ENCODE measurements around the gene AKR1D1. TPM values are rescaled to one million over a fixed set of nuclear protein-coding genes. Genes with fewer than 3 reads are reported as not detected.
A peak's percentile ranks its signal among the peaks of the same experiment; 100 is the strongest.

Gene AKR1D1
- total and polyA plus RNA-seq, 2 experiments from 2014 or later, result 0.18 TPM; not detected in 1

DNA sequence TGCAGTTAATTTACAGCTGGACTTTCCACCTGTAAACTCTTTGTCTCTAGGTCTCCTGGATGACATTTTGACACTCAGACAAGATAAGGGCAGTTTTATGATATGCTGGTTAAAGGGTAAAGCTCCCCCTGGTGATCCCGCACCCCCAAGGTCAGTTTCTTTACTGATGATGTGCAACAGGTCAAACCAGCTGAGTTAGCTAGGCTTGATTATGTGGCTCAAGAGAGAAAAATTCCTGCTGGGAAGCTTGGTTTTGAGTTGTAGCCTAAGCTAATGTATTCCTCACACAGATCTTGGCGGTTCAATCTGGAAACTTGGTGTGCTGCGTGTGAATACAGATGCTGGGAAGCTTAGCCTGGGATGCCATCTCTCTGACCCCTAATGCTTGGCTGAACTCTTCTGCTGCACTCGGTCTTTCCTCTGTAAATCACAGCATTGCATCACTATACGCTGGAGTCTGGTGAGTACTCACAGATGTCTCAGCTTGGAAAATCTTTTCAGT, 11.4 kb upstream of the AKR1D1 start:
- H3K9me3 ChIP-seq (ENCODE audit: low read depth), result no peaks in the 10 kb centered on the region
- TF ChIP-seq, protein P1, sequence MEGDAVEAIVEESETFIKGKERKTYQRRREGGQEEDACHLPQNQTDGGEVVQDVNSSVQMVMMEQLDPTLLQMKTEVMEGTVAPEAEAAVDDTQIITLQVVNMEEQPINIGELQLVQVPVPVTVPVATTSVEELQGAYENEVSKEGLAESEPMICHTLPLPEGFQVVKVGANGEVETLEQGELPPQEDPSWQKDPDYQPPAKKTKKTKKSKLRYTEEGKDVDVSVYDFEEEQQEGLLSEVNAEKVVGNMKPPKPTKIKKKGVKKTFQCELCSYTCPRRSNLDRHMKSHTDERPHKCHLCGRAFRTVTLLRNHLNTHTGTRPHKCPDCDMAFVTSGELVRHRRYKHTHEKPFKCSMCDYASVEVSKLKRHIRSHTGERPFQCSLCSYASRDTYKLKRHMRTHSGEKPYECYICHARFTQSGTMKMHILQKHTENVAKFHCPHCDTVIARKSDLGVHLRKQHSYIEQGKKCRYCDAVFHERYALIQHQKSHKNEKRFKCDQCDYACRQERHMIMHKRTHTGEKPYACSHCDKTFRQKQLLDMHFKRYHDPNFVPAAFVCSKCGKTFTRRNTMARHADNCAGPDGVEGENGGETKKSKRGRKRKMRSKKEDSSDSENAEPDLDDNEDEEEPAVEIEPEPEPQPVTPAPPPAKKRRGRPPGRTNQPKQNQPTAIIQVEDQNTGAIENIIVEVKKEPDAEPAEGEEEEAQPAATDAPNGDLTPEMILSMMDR (IDR thresholded peaks at IDR 0.05; ENCODE audit: low read depth, low read length), result no peak
- no peaks in the 10 kb centered on the region for H3K27me3 ChIP-seq
- no peak overlapping the region for H3K4me3 ChIP-seq
- H3K27ac ChIP-seq, result no peak overlapping the region
- H3K36me3 ChIP-seq, result no peaks in the 10 kb centered on the region
- H3K4me1 ChIP-seq (ENCODE audit: low read depth), result peaks cover 26% of the 10 kb centered on the region
- peak; percentile 2 to 62 for DNase-seq (ENCODE audit: low read depth in 1 of 2, low spot score in 1 of 2)

DNA sequence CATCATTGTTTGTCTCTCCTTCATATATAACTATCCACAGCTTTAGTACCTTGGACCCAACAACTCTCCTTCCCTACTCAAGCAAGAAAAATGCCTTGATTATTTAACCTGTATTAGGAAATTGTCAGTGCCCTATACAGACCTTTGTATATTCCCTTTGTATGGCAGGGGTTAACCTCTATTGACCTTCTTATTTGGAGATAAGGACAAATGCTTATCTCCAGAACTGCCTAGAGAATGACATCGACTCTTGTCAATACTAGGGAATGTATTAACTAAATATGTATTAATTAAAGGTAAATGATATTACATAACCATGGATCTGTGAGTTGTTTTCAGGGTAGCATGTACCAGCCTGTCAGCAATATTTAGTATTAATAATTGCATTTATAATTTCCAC, 10.4 kb upstream of the AKR1D1 start:
- TF ChIP-seq, protein P1 (IDR thresholded peaks at IDR 0.05; ENCODE audit: low read depth, low read length), result no peak
- H3K36me3 ChIP-seq, result no peaks in the 10 kb centered on the region
- H3K27ac ChIP-seq, result no peak overlapping the region
- no peak for DNase-seq (ENCODE audit: low read depth in 1 of 2, low spot score in 1 of 2)
- no peak overlapping the region for H3K4me3 ChIP-seq
- H3K4me1 ChIP-seq (ENCODE audit: low read depth), result peaks cover 26% of the 10 kb centered on the region
- no peaks in the 10 kb centered on the region for H3K27me3 ChIP-seq
- H3K9me3 ChIP-seq (ENCODE audit: low read depth), result no peaks in the 10 kb centered on the region

DNA sequence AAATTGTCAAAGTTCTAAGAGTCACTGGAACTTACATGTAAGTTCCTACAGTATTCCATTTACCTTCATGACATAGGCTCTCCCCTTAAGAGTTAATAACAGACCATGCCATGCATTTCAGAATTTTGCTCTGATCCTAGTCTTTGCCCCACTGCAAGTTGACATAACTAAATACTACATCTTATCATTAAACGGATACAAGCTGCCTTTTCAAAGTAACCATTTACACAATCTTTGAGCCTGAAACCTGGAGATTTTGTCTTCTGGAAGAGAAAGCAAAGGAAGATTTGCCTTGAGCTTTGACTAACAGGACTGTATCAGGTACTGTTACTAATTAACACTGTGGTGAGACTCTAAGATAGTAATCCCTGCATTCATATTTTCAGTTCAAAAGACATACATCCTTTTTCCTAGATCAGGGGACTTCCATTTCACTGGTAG, 9.3 kb upstream of the AKR1D1 start:
- TF ChIP-seq, protein P1 (IDR thresholded peaks at IDR 0.05; ENCODE audit: low read depth, low read length), result no peak
- Histone ChIP-seq H3K27me3 (no peaks in the 10 kb centered on the region), H3K9me3 (ENCODE audit: low read depth) (no peaks in the 10 kb centered on the region), H3K36me3 (no peaks in the 10 kb centered on the region), H3K4me3 (no peak overlapping the region), H3K4me1 (ENCODE audit: low read depth) (peaks cover 21% of the 10 kb centered on the region), H3K27ac (no peak overlapping the region)
- no peak for DNase-seq (ENCODE audit: low read depth in 1 of 2, low spot score in 1 of 2)

DNA sequence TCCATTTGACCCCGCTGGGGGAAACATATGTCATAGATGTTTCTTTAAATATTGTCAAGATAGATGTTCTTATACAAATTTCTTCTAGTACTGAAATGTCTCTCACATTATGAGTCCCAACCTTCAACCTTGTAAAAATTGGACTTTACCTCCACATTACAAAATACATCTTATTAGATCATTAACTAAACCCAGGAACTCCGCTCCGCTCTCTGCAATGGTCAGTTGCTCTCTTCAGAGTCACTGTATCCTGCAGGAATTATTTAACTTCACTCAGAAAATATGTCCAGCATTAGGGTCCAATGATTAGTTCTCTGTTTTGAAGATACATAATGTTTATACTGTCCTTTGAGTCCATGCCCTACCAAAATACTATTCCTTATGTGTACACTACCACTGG, 8.5 kb upstream of the AKR1D1 start:
- Histone ChIP-seq H3K9me3 (ENCODE audit: low read depth) (no peaks in the 10 kb centered on the region), H3K27me3 (no peaks in the 10 kb centered on the region), H3K4me3 (no peak overlapping the region), H3K4me1 (ENCODE audit: low read depth) (peaks cover 16% of the 10 kb centered on the region), H3K36me3 (no peaks in the 10 kb centered on the region), H3K27ac (no peak overlapping the region)
- no peak for DNase-seq (ENCODE audit: low read depth in 1 of 2, low spot score in 1 of 2)
- TF ChIP-seq, protein P1 (IDR thresholded peaks at IDR 0.05; ENCODE audit: low read depth, low read length), result no peak

DNA sequence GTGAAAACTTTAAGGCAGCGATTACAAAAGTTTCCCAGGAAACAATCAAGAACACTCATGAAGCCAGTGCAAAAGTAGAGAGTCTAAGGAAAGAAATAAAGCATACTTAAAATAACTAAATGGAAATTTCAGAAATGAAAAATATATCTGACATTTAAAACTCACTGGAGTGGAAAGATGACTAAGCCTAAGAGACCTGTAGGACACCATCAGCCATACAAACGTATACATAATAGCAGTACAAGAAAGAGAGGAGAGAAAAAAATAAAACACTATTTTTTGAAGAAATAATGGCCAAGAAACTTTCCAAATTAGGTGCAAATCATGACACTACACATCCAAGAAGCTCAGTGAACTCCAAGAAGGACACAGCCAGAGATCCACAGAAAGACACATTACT, 5.4 kb upstream of the AKR1D1 start:
- Histone ChIP-seq H3K4me1 (ENCODE audit: low read depth) (no peaks in the 10 kb centered on the region), H3K4me3 (no peak overlapping the region), H3K27ac (no peak overlapping the region), H3K36me3 (no peaks in the 10 kb centered on the region), H3K9me3 (ENCODE audit: low read depth) (no peaks in the 10 kb centered on the region), H3K27me3 (no peaks in the 10 kb centered on the region)
- TF ChIP-seq, protein P1 (IDR thresholded peaks at IDR 0.05; ENCODE audit: low read depth, low read length), result no peak
- DNase-seq (ENCODE audit: low read depth in 1 of 2, low spot score in 1 of 2), result no peak

DNA sequence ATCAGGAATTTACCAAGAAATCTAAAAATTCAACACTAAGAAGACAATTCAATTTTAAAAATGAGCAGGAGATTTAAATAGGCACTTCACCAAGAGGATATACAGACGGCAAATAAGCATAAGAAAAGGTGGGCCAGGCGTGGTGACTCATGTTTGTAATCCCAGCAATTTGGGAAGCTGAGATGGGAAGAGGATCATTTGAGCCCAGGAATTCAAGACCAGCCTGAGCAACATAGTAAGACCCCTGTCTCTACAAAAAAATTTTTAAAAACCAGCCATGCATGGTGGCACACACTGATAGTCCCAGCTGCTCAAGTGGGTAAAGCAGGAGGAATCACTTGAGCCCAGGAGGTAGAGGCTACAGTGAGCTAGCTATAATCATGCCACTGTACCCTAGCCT, 3.5 kb upstream of the AKR1D1 start:
- no peak overlapping the region for H3K27ac ChIP-seq
- H3K9me3 ChIP-seq (ENCODE audit: low read depth), result no peaks in the 10 kb centered on the region
- TF ChIP-seq, protein P1 (IDR thresholded peaks at IDR 0.05; ENCODE audit: low read depth, low read length), result no peak
- no peak for DNase-seq (ENCODE audit: low read depth in 1 of 2, low spot score in 1 of 2)
- no peaks in the 10 kb centered on the region for H3K27me3 ChIP-seq
- H3K4me3 ChIP-seq, result no peak overlapping the region
- no peaks in the 10 kb centered on the region for H3K36me3 ChIP-seq
- no peaks in the 10 kb centered on the region for H3K4me1 ChIP-seq (ENCODE audit: low read depth)

Data from cardiac muscle cell (in vitro differentiated cells and primary cell).